ENCODE data around the gene CTSC.

DNA sequence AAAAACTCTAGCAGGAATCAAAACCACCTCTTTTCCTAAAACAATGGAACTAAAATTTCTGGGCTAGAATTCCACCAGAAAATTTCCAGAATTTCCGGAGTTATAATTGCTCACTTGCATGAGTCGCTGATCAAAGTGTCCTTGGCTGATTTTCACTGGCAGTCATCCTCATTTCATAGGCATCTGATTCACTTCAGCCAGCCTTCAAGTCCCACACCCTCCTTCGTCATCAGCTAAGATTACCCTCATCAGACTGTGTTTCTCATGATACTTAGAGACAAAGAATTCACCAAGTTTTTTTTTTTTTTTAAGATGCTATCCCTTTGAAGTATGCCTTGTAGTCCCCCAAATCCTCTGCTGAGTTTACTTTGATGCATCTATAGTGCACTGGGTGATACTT lies 90.8 kb downstream of the CTSC start:
- TF ChIP-seq EZH2 (IDR thresholded peaks at IDR 0.05; ENCODE audit: insufficient read depth, low read length) = no peak
- TF ChIP-seq, protein P1, sequence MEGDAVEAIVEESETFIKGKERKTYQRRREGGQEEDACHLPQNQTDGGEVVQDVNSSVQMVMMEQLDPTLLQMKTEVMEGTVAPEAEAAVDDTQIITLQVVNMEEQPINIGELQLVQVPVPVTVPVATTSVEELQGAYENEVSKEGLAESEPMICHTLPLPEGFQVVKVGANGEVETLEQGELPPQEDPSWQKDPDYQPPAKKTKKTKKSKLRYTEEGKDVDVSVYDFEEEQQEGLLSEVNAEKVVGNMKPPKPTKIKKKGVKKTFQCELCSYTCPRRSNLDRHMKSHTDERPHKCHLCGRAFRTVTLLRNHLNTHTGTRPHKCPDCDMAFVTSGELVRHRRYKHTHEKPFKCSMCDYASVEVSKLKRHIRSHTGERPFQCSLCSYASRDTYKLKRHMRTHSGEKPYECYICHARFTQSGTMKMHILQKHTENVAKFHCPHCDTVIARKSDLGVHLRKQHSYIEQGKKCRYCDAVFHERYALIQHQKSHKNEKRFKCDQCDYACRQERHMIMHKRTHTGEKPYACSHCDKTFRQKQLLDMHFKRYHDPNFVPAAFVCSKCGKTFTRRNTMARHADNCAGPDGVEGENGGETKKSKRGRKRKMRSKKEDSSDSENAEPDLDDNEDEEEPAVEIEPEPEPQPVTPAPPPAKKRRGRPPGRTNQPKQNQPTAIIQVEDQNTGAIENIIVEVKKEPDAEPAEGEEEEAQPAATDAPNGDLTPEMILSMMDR (IDR thresholded peaks at IDR 0.05; ENCODE audit: insufficient read depth, low read depth, low read length) = no peak

All from astrocyte (in vitro differentiated cells and primary cell).